Activated gamma-delta T cell treated with anti-CD3 and anti-CD28 coated beads, Interleukin-2, amount 50 U/mL, for 16 hours (primary cell): ENCODE results near the gene EIF2A.
"Not testable (repeated sequence)": the region's sequence is repeated elsewhere in the genome, so short reads cannot be mapped to it uniquely, and the experiment has no call there.

ENCODE experiments used
- DNase-seq: peaks from one replicate; pipeline ENCODE4 v3.0.0-alpha.2; 2020; ENCODE audit warnings: low read depth

Gene EIF2A

DNA sequence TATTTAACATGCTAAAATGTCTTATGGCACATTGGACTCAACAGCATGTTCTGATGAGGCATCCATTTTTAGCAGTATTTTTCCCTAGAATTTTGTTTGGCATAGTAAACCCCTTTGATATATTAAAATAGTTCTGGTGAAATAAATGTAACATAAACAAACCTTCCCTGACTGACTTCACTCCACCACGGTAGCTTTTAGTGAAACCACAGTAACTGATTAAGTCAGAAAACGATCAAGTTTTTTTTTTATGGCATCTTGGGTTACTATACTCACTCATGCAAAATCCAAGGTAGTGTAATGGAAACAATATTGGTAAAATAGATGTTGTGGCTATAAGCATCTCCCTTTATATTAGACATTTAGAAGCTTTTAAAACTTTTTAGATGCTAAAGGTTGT, 3.1 kb upstream of the EIF2A start:
- DNase-seq = no peak

DNA sequence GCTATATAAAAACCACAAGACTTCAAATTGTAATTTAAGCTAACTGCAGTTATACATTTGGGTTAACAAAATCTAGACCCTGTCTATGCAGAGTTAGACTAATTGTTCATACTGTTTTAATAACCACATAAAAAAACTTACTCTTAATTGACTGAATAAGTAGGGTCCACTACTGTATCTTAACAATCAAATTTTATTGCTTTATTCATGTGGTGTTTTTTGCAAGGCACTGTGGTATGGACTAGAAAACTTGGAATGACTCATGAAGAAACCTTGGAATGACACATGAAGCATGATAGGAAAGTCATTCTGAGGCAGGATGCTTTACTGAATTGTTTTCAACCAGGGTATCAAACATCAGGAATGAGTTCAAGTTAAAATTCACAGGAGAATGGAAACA, 2.5 kb upstream of the EIF2A start:
- no peak for DNase-seq

DNA sequence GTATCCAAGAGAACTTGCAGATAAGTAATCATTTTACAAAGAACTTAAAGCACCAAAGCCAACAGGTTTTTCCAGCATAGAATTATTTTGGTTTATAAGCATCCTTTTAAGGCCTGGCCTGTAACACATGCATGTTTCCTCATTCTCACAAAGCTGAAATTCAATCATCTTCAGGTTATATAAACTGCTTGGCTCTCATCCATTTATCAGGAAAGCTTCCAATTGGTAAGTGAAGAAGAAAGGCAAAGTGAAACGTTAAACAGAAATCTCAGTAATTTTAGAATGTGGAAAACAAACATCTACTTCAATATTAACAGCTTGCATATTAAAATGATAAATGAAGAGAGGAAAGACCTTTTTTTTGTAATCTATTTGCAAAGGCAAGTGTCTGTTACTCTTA, 1.9 kb upstream of the EIF2A start:
- no peak for DNase-seq

DNA sequence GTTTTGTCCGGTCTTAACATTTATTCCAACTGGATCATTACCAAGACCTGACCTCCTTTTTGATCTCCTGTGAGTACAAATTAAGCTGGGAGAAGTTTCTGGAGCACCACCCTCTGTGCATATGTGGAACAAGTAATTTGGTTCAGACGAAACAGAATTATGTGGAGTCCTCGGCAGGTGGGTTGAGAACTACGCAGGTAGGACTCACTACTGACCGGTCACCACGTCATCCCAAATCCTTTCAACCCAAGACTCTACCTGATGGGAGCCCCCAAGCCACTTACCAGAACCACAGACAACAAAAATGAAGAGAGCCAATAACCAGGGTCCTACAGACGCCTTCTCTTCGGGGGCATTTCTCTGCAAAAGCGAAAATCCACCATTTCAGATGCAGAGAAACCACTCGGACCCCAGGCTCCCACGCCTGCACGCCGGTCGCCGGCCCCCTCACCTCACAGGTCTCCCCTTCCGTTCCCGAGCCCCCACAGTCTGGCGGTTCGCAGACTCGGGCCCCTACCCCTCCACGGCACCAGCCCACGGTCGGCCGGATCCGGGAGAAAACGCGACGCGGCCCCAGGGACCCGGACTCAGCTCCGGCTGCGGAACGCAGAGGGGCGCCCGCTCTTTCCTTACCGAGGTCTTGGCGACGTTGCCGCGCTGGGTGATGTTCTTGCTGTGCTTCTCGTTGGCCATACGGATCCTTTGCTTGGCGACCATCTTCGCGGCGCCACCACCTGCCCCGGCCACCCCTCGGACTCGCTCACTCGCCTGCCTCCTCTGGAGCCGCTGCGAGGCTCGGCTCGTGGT, 965 bp upstream of the EIF2A start:
- peak; percentile 17 for DNase-seq

DNA sequence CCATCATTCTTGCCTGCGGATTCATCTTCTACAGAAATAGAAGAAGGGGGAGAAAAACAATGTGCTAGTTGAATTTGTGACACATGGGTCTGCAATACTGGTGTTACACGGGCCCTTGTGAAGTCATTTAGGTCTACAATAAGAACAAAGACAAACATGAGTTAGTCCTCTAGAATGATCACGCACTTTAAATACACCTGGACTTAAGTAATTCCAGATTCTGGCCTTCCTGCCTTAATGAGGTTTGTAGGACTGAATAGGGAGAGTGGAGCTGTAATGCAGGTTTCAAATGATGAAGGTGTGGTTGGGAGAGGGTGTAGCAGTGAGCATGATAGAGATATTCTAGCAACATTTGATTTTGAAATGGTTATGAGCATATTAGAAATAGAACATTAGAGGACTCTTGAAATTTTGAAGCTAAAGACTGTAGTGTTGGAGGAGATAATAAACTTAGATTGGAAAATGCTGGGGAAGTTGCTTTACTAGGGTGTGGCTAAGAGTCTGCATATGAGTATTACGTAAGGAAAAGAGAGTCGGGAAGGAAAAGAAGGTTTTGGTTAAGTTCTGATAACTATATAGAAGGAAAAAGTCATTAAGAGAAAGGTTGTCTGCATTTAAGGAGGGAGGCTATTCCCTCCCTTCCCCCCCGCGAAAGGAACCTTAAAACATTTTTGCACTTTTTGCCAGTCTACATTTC, 606 bp downstream of the EIF2A start:
- DNase-seq = no peak

DNA sequence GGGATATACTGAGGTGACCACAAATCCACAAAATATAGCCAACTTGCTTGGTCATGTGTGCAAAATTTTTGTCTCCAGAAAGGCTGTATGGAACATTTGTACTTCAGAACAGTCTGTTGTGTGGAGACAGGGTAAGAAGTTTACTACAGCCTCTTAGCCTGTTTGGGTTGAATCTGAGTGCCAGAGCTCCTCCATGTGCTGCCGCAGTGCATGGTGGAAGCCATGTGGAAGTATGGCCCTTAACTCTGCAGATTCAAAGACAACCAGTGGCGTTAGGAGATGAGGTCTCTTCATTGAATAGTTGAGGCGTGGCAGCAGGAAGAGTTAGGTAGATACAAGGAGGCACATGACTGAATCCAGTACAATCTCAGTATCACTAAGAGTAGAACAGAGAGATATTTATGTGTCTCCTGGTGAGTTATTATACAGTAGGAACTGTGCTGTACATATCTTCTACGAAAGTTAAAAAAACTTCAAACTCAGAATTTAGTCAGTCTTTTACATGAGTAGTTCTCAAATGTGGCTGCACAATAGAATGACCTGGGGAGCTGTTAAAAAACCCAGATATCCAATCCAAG, 9.4 kb downstream of the EIF2A start:
- DNase-seq = no peak

DNA sequence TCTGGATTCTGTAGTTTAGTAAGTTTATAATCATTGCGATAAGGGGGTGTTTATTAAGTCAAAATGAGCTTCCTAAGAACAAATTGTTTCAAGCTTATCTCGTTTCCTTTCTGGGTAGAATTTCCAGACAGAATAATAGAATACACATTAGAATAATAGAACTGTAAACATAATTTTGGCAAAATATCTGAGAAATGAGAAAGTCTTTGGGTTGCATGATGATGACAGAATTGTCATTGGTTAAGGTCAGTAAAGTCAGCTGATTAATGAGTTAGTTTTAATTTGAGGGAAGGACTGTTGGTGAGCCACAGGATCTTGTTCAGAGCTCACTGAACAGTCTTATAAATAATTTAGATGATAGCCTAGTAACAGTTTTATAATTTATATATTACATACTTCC, 10.2 kb downstream of the EIF2A start:
- DNase-seq = no peak

DNA sequence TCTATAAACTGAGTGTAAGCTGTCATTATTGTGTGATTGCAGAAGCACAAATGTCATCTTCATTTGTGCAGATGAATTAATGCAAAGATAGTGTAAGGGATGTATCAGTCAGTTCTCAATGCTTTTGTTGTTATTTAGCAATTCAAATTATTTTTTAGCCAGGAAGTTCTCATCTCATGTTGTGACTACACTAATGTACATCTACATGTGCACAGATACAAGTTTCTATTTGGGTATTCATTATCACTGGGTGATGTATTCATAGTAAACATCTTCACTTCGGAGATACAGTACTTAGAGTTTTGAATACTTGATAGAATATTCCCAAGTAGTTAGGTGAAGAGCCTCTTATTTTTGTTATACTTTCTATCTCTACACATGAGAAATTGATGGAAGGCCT, 11.1 kb downstream of the EIF2A start:
- DNase-seq = no peak

DNA sequence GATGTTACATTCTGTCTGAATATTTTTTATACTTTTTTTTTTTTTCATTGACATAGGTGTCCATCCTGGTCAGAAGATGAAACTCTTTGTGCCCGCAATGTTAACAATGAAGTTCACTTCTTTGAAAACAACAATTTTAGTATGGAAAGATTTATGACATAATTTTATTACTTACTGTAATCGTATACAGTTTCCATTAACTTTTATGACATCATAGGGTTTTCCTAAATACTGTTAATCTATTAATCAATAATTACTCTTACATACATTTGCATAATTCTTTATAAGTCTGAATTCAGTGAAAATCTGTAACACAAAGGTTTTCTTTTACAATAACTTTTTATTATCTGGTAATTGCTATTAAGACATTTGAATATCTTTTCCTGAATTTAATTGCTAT, 17.7 kb downstream of the EIF2A start:
- no peak for DNase-seq

DNA sequence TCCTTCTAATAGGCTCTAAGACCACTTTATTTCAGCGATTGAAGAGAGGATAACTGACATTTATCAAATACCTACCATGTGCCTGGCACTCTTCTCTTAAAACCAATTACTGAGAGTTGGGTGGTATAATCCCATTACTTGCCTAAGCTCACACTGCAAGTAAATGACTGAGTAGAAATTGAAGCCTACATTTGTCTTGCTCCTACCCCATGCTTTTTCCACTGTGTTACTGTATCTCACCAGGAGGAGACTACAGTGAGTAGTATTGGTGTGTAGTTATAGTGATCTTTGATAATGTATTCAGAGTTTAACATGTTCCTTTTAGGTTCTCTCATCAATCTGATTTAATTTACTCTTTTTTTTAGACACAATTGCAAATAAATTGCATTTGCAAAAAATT, 20.7 kb downstream of the EIF2A start:
- no peak for DNase-seq

DNA sequence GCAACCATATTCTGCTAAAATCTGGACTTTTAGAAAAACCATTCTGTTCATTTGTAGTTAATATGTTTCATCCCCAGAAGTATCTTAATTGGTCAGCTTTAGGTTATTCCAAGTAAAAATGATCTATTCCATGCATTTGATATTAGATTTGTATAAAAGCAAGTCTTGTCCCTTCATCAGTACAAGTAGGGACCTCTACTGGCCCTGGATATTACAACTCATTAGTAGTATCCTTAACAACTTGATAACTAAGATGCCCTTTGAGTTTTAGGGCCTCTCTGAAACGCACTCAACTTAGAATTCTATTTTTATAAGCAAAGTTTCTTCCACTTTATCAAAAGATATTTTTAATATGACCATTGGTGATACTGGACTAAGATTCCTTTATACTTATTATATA, 31.3 kb downstream of the EIF2A start:
- no peak for DNase-seq

DNA sequence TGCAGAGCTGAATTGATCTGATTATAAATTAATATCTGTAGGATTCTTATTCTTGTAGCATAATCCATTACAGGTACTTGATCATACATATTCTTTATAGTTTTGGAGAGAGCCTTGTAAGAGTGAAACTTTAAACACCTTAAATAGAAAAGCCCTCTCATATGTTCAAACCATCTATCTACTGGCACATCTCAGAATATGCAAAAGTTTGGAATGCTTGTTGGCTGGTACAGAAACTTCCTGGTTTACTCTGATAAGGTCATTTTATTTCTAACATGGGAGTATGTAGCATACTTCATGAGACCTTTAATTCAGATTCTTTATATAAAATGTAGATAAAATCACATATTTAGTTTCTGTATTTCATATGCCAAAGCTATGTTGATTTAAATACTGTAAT, 34.6 kb downstream of the EIF2A start:
- no peak for DNase-seq

DNA sequence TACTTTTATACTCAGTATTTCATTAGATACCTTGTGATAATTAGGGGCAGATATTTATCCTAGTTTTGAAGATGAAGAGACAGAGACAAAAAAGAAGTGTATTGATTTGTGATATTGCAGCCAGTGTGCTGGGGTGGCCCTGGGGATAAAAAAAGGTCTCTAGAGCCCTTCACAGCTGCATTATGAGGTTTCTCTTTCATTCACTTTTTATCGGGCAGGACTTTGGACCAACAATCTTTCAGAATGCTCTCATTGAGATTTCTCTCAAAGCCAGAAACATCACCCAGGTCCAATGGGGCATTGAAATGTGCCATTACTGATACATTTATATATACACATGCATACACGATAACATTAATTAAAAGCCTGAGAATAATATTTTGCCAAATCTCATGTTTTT, 36.0 kb downstream of the EIF2A start:
- no peak for DNase-seq

DNA sequence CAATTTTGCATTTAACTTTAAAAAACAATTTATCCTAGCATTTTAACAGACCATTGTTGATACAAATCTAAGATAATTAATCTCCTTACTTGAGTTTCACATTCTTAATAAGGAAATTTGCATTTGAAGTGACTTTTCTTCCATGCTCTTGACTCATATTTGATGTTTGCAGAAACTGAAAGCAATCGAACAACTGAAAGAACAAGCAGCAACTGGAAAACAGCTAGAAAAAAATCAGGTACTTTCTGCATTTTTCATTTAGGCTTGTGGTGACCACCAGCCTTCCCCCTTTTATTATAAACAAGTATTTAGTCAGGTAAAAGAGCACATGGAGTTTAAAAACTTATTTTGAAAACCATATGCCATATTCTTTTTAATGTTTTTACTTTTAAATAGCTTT, 36.4 kb downstream of the EIF2A start:
- no peak for DNase-seq

DNA sequence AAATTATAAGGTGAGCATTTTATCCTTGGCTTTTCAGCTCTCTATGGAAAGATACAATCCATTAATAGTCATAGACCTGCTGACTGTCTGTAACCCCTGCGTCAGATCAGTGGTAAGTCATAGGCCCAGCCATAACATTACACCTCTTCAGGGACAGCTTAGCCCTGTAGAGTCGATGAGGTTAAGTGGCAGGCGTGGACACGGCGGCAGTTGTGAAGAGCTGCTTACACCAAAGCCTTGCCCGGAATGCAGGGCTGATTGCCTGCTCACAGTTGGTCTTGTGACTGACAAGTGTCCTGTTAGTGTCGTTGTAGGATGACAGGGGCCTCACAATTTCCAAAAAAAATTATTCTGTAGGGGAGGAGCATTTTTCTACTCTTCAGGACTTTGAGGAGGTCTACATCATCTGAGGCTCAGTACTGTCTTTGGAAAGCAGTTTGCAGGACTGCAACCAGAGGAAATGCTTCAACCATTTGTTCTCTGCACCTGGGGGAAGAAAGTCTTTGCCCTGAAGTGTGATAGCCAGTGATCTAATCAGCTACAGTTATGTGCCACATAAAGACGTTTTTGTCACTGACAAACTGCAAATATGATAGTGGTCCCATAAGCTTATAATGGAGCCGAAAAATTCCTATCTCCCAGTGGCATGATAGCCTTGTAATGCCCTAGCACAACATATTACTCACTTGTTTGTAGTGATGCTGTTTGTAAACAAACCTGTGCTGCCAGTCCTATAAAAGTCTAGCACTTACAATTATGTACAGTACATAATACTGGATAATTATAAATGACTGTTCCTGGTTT, 41.6 kb downstream of the EIF2A start:
- no peak for DNase-seq

DNA sequence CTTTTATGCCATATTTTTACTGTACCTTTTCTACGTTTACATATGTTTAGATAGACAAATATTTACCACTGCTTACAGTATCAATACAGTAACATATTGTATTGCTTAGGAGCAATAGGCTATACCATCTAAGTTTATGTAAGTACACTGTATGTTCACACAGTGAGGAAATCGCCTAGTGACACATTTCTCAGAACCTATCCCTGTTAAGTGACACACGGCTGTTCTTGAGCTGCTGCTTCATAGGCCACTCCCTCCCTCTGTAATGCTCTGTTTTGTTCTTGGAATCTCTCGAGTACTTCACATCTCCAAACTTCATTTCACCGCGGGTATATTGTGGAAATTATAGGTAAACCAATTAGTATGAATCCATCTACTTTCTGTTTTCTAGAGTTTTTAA, 43.2 kb downstream of the EIF2A start:
- DNase-seq = no peak

DNA sequence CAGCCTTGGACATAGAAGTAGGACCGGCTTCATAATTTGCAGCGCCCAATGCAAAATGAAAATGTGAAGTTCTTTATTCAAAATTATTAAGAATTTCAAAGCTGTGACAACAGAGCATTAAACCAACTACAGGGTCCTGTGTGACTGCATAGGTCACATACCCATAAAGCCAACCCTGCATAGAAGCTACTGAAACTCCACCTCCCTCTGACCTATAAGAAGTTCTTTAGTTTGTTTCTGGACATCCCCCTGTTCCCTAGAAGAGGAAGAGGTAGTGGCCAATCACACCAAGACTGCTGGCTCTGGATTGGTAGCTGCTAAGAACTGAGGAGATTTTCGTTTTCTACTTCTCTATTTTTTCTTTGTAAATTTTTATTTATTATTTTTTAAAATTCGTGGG, 47.6 kb downstream of the EIF2A start:
- no peak for DNase-seq

DNA sequence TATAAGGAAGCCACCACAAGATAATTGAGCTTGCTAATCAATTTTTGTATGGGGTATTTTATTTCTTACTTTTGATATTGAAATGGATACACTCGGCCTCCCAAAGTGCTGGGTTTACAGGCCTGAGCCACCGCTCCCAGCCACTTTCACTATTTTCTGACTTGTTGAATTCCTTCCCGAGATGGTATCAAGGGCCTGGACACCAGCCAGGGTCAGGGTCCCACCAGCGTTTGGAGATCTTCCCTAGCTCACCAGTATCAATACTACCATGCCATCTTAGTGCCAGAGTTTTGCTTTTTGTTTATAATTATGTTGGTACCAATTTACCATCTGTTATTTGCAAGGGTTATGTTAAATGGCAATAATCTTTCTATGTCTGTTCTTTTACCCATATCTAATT, 51.1 kb downstream of the EIF2A start:
- no peak for DNase-seq

DNA sequence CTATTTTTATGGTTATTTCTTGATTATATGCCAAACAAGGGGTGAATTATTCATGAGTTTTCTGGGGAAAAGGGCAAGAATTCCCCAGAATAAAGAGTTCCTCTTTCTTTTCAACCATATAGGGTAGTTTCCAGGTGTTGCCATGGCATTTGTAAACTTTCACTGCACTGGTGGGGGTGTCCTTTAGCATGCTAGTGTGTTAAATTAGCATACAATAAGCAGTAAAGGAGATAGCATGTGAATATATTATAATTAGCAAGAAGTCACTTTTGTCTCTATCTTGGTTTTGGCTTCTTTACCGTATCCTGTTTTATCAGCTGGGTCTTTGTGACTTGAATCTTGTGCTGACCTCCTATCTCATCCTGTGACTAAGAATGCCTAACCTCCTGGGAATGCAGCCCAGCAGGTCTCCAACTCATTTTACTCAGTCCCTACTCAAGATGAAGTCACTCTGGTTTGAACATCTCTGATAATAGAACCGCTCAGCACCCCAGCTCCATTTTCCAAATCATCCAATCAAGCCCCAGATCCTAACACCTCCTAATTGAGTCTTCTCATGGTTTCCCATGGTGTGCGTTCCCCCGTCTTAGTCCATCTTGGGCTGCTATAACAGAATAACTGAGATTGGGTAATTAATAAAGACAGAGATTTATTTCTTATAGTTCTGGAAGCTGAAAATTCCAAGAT, 53.2 kb downstream of the EIF2A start:
- no peak for DNase-seq

DNA sequence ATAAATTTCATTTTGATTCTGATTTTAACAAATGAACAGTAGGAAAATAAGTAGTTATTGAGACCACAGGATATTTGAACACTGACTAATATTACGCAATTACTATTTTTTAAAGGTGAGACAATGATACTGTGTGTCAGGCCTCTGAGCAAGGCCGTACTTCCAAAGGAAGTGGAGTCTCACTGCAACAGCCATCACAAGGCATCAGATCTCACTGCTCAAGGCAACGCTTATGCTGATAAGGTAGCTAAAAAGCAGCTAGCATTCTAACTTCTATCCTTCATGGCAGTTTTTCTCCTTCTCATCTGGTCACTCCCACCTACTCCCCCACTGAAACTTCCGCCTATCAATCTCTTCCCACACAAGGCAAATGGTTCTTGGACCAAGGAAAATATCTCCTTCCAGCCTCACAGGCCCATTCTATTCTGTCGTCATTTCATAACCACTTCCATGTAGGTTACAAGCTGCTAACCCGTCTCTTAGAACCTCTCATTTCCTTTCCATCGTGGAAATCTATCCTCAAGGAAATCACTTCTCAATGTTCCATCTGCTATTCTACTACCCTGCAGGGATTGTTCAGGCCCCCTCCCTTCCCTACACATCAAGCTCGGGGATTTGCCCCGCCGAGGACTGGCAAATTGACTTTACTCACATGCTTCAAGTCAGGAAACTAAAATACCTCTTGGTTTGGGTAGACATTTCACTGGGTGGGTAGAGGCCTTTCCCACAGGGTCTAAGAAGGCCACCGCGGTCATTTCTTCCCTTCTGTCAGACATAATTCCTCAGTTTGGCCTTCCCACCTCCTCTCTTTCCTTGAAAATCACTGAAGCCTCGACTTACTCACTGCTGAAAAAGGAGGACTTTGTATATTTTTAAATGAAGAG, 54.3 kb downstream of the EIF2A start:
- not testable (repeated sequence) for DNase-seq
